ENCODE data around the gene RPL3. TPM values are rescaled to one million over a fixed set of nuclear protein-coding genes. Genes with fewer than 3 reads are reported as not detected.

Gene RPL3
- total and polyA plus RNA-seq, 8 donors, result 1,199 to 2,659 (median 1,706) TPM

- H3K4me3 ChIP-seq, result no peak overlapping the region
- intact Hi-C loops (cut with DNase I), result no loop called here
- H3K4me1 ChIP-seq, result peaks cover 0 to 11% (median 0%) of the 10 kb centered on the region in 3 donors
- ATAC-seq (no peak), FAIRE-seq (no peak), DNase-seq (no peak)
- H3K9me3 ChIP-seq, result no peaks in the 10 kb centered on the region
- TF ChIP-seq CTCF (IDR thresholded peaks at IDR 0.05), result no peak
- WGBS, 2 donors, result 80 to 92% methylated on average over 8 of the region's 8 CpGs
- H3K27me3 ChIP-seq, result no peaks in the 10 kb centered on the region
- no peak overlapping the region for H3K27ac ChIP-seq
- no peaks in the 10 kb centered on the region for H3K36me3 ChIP-seq
Observed at GRCh38 chr22:39351689-39352214, 32.3 kb upstream of the RPL3 start.

GRCh38 chr22:39350757-39351688 lies 31.6 kb upstream of the RPL3 start:
- Histone ChIP-seq H3K27me3 (no peaks in the 10 kb centered on the region), H3K36me3 (no peaks in the 10 kb centered on the region), H3K27ac (peak overlapping the region in 3 of 4 donors; percentile 26 to 69 (median 55)), H3K4me3 (peak overlapping the region; percentile 70 to 74 (median 72)), H3K4me1 (peaks cover 0 to 11% (median 0%) of the 10 kb centered on the region in 3 donors), H3K9me3 (no peaks in the 10 kb centered on the region)
- DNase-seq, result no peak
- intact Hi-C loops (cut with DNase I), result no loop called here
- no peak for TF ChIP-seq CTCF (IDR thresholded peaks at IDR 0.05)
- peak in 3 of 4 donors; percentile 10 to 20 (median 11) for ATAC-seq
- 59 to 67% methylated on average over 13 to 14 of the region's 14 CpGs for WGBS, 2 donors
- no peak for FAIRE-seq

GRCh38 chr22:39349967-39350726 lies 30.7 kb upstream of the RPL3 start, which contains the start of gene SYNGR1:
TSS of gene SYNGR1 (plus strand) at chr22:39349991. CDS start at chr22:39350011, 20 bp downstream.
- peak; percentile 21 to 78 (median 46) for DNase-seq
- Histone ChIP-seq H3K9me3 (no peaks in the 10 kb centered on the region), H3K27me3 (no peaks in the 10 kb centered on the region), H3K4me3 (peak within 1 kb of the TSS; percentile 70 to 74 (median 72)), H3K36me3 (no peaks in the 10 kb centered on the region), H3K27ac (peak within 1 kb of the TSS; percentile 26 to 74 (median 64)), H3K4me1 (peaks cover 0 to 11% (median 0%) of the 10 kb centered on the region in 3 donors)
- intact Hi-C loops (cut with DNase I), result no loop called here
- WGBS, 2 donors, result 1% methylated on average over 63 to 87 of the region's 87 CpGs
- no peak for FAIRE-seq
- no peak for TF ChIP-seq CTCF (IDR thresholded peaks at IDR 0.05)
- peak; percentile 46 to 66 (median 59) for ATAC-seq

- no peak for TF ChIP-seq CTCF (IDR thresholded peaks at IDR 0.05)
- H3K9me3 ChIP-seq, result no peaks in the 10 kb centered on the region
- peaks cover 0 to 11% (median 0%) of the 10 kb centered on the region in 3 donors for H3K4me1 ChIP-seq
- H3K27me3 ChIP-seq, result no peaks in the 10 kb centered on the region
- WGBS, 2 donors, result 2 to 3% methylated on average over 43 to 57 of the region's 57 CpGs
- FAIRE-seq, result no peak
- H3K27ac ChIP-seq, result peak overlapping the region; percentile 13 to 74 (median 64)
- intact Hi-C loops (cut with DNase I), result no loop called here
- ATAC-seq, result peak; percentile 59 to 80 (median 70)
- H3K36me3 ChIP-seq, result no peaks in the 10 kb centered on the region
- peak in 5 of 6 donors; percentile 30 to 80 (median 54) for DNase-seq
- peak overlapping the region; percentile 70 to 74 (median 72) for H3K4me3 ChIP-seq
Observed at GRCh38 chr22:39349506-39349966, 30.1 kb upstream of the RPL3 start.

All from pancreas (tissue), 10 donors.